Breast epithelium (tissue), 3 donors: ENCODE measurements around the gene TMEM200C.

Source experiments
- POLR2A ChIP-seq: fragments of 450-650 bp; IDR thresholded peaks from one replicate; pipeline ENCODE4 v1.6.1; 2016; ENCODE audit warnings: antibody characterized with exemption, mild to moderate bottlenecking, moderate library complexity
- TF ChIP-seq, protein P1 (sequence below), 3 donors: fragments of 450-650 bp; IDR thresholded peaks; one replicate each; pipeline ENCODE4 v1.5.1; 2016 to 2017; ENCODE audit warnings: antibody characterized with exemption in 3 of 3, mild to moderate bottlenecking in 3 of 3, moderate library complexity in 3 of 3

DNA sequence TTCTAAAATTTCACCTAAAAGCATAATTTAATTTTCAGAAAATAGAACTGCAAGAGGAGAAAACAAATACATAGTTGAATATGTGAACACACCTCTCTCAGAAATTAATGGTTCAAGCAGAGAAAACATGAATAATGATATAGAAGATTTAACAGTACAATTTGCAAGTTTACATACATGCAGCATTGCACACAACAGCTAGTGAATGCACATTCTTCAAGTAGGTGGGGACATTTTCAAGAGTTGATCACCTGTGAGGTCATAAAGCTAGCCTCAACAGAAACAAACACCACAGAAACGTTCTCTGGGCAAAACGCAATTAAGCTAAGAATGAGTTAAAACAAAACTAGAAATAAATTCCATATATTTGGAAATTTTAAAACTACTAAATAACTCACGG lies 38.1 kb downstream of the TMEM200C start:
- TF ChIP-seq, protein P1, sequence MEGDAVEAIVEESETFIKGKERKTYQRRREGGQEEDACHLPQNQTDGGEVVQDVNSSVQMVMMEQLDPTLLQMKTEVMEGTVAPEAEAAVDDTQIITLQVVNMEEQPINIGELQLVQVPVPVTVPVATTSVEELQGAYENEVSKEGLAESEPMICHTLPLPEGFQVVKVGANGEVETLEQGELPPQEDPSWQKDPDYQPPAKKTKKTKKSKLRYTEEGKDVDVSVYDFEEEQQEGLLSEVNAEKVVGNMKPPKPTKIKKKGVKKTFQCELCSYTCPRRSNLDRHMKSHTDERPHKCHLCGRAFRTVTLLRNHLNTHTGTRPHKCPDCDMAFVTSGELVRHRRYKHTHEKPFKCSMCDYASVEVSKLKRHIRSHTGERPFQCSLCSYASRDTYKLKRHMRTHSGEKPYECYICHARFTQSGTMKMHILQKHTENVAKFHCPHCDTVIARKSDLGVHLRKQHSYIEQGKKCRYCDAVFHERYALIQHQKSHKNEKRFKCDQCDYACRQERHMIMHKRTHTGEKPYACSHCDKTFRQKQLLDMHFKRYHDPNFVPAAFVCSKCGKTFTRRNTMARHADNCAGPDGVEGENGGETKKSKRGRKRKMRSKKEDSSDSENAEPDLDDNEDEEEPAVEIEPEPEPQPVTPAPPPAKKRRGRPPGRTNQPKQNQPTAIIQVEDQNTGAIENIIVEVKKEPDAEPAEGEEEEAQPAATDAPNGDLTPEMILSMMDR (IDR thresholded peaks at IDR 0.05) = no peak
- no peak for TF ChIP-seq POLR2A
